T47D (cell line): ENCODE data around the gene MR1.
A peak's percentile ranks its signal among the peaks of the same experiment; 100 is the strongest.

ENCODE experiments used
- DNase-seq, 2 experiments: peaks; one replicate each; pipeline versions ENCODE4 v3.0.0 to v3.0.0-alpha.2; 2011 to 2012; ENCODE audit warnings: low read depth in 1 of 2, low spot score in 1 of 2
- JUND ChIP-seq: IDR thresholded peaks from 2 replicates; pipeline ENCODE4 v1.6.1; 2012; ENCODE audit warnings: low read depth
- in situ Hi-C: cut with HindIII; loops from 2 replicates; pipeline ENCODE4 v1.10.0; 2016; ENCODE audit warnings: low sequenced_read_pairs, low pct_unique_long_range_greater_than_20kb

The MR1 gene

GRCh38 chr1:181083842-181084605 is 50.2 kb downstream of the MR1 start:
- TF ChIP-seq JUND, result no peak
- DNase-seq, result peak; percentile 67 to 87
- in situ Hi-C loops, result no loop called here

GRCh38 chr1:181084606-181084969 is 50.8 kb downstream of the MR1 start:
- DNase-seq, result no peak
- no peak for TF ChIP-seq JUND
- in situ Hi-C loops, result no loop called here

GRCh38 chr1:181086091-181086490 is 52.3 kb downstream of the MR1 start:
- TF ChIP-seq JUND, result no peak
- in situ Hi-C loops, result no loop called here
- no peak for DNase-seq

- no peak for DNase-seq
- no peak for TF ChIP-seq JUND
- in situ Hi-C loops, result no loop called here
These were observed 53.1 kb downstream of the MR1 start for GRCh38 chr1:181086926-181087325.

- in situ Hi-C loops, result no loop called here
- TF ChIP-seq JUND, result no peak
- DNase-seq, result peak in 1 of 2 experiments; percentile 55
These were observed 53.7 kb downstream of the MR1 start for GRCh38 chr1:181087400-181087901.

- in situ Hi-C loops, result no loop called here
- TF ChIP-seq JUND, result no peak; the same call in 1 of the 2 replicates
- peak; percentile 93 to 99 for DNase-seq
These were observed 54.6 kb downstream of the MR1 start, which contains the start of gene IER5 for GRCh38 chr1:181088079-181089016. IER5 (plus strand) TSS chr1:181088700; CDS start chr1:181088903, 203 bp downstream.

GRCh38 chr1:181089017-181089675 is 55.4 kb downstream of the MR1 start:
- no peak for TF ChIP-seq JUND
- DNase-seq, result no peak
- in situ Hi-C loops, result no loop called here

- no peak for TF ChIP-seq JUND
- in situ Hi-C loops, result no loop called here
- DNase-seq, result peak in 1 of 2 experiments; percentile 80
These were observed 56.1 kb downstream of the MR1 start for GRCh38 chr1:181089676-181090544.

- in situ Hi-C loops, result no loop called here
- DNase-seq, result peak in 1 of 2 experiments; percentile 55
- TF ChIP-seq JUND, result no peak
These were observed 56.9 kb downstream of the MR1 start for GRCh38 chr1:181090641-181091126.

- TF ChIP-seq JUND, result no peak
- no peak for DNase-seq
- in situ Hi-C loops, result no loop called here
These were observed 57.7 kb downstream of the MR1 start for GRCh38 chr1:181091309-181092040.

GRCh38 chr1:181092056-181092455 is 58.3 kb downstream of the MR1 start:
- DNase-seq, result no peak
- in situ Hi-C loops, result no loop called here
- no peak for TF ChIP-seq JUND
